ENCODE results near the gene MIDN.

Gene MIDN

DNA sequence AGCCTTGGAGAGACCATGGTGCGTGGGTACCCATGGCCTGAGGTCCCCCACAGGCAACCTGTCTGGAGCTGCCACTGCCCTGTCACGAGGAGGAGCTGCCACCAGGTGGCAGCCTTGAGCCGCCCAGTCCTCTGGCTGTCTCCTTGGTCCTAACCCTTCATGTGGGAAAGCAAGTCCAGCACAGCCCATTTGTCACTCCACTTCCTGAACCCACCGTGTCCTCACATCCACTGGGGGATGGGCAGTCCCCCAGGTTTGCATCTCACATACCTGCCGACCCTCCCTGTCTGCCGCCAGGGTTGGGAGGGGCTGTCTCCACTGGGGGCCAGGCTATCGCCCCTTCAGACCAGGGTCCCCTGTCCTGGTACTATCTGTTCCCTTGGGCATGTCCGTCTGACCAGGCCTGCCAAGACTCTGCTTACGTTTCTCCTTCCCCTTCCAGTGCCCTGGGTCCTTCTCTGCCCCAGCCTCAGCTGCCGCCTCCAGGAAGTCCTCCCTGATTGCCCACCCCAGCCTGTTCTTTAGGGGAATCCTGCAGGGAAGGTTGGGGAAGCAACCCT lies 31.5 kb downstream of the MIDN start (continued):
- no peak for TF ChIP-seq ZNF777 (tag by site-specific recombination; IDR thresholded peaks at IDR 0.05; ENCODE audit: borderline replicate concordance)
- TF ChIP-seq ZNF670 (tag by site-specific recombination; IDR thresholded peaks at IDR 0.05; ENCODE audit: low read depth), result no peak
- no peak for TF ChIP-seq OVOL3 (tag by site-specific recombination; IDR thresholded peaks at IDR 0.05)
- TF ChIP-seq, protein P1, sequence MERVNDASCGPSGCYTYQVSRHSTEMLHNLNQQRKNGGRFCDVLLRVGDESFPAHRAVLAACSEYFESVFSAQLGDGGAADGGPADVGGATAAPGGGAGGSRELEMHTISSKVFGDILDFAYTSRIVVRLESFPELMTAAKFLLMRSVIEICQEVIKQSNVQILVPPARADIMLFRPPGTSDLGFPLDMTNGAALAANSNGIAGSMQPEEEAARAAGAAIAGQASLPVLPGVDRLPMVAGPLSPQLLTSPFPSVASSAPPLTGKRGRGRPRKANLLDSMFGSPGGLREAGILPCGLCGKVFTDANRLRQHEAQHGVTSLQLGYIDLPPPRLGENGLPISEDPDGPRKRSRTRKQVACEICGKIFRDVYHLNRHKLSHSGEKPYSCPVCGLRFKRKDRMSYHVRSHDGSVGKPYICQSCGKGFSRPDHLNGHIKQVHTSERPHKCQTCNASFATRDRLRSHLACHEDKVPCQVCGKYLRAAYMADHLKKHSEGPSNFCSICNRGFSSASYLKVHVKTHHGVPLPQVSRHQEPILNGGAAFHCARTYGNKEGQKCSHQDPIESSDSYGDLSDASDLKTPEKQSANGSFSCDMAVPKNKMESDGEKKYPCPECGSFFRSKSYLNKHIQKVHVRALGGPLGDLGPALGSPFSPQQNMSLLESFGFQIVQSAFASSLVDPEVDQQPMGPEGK (tag by site-specific recombination; IDR thresholded peaks at IDR 0.05), result peak; percentile 45; the same call in 1 of the 2 replicates
- peak; percentile 51 for TF ChIP-seq ZNF629 (tag by site-specific recombination; IDR thresholded peaks at IDR 0.05)
- TF ChIP-seq ZFHX2 (tag by site-specific recombination; conservative IDR thresholded peaks at IDR 0.05), result no peak
- no peak for TF ChIP-seq ZNF169 (tag by site-specific recombination; IDR thresholded peaks at IDR 0.05)
- no peak for TF ChIP-seq ZNF791 (tag by site-specific recombination; IDR thresholded peaks at IDR 0.05)
- TF ChIP-seq ZNF626 (tag by site-specific recombination; IDR thresholded peaks at IDR 0.05), result no peak
- no peak for TF ChIP-seq KLF9 (tag by site-specific recombination; IDR thresholded peaks at IDR 0.05; ENCODE audit: low read depth)
- no peak for TF ChIP-seq KLF16 (tag by site-specific recombination; IDR thresholded peaks at IDR 0.05)
- no peak for TF ChIP-seq ZNF146 (tag by site-specific recombination; IDR thresholded peaks at IDR 0.05)

DNA sequence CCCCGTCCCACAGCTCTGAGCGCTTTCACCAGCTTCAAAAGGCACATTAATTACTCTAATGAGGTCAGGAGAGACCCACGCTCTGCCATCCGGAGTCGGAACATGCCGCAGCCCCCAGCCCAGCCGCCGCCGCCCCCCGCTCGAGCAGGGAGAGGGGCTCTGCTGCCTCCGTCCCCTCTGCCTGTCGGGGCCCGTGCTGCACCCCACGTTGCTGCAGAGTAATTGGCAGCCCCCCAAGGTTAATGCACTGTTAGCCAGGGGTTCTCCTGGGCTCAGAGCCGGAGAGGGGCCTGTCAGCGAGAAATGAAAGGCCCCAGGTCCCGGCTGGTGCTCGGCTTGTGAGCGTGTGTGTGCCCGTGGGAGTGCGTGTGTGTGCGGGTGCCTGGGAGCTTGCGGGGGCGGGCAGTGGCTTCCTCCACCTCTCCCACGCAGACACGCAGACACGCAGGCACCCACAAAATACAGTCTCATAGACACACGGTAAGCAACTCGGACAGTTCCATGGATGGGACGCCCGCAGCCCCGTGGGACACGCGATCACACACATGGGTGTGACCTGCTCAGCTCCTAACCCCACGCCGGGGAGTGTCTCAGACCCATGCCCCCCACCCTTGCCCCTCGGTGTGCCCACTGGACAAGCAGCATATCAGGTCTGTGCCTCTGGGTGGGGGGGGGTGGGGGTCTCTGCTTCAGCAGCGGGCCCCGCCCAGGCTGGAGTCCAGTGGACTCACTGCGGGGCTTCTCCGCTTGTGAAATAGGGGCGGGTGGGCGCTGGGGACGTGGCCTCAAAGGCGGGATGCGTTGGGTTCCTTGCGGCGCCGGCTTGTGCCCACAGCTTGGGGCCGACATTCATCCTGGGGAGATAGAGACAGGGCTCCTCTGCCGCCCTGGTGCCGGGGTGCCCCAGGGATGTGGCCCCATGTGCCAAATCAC lies 32.5 kb downstream of the MIDN start:
- Histone ChIP-seq H3K4me1 (ENCODE audit: control insufficient read depth, insufficient read depth, low read length) (peaks cover 3% of the 10 kb centered on the region), H3K4me3 (ENCODE audit: low read depth, low read length) (no peak overlapping the region), H3K27ac (ENCODE audit: extremely low read depth, low read depth, low read length) (no peak overlapping the region), H3K9me3 (ENCODE audit: control insufficient read depth, insufficient read depth, low read depth, low read length) (no peaks in the 10 kb centered on the region), H3K36me3 (ENCODE audit: control insufficient read depth in 2 of 2, insufficient read depth in 1 of 2, low read length in 2 of 2) (peaks cover 0 to 36% of the 10 kb centered on the region in 2 experiments; a peak in 1 of 3 replicates)
- TF ChIP-seq ZNF211 (tag by site-specific recombination; IDR thresholded peaks at IDR 0.05; ENCODE audit: low read depth), result no peak
- no peak for TF ChIP-seq SP7 (tag by site-specific recombination; IDR thresholded peaks at IDR 0.05)
- peak; percentile 85 for TF ChIP-seq ZFHX2 (tag by site-specific recombination; conservative IDR thresholded peaks at IDR 0.05)
- no peak for TF ChIP-seq ZNF558 (tag by site-specific recombination; IDR thresholded peaks at IDR 0.05)
- TF ChIP-seq EGR2 (tag by site-specific recombination; IDR thresholded peaks at IDR 0.05; ENCODE audit: low read depth), result peak; percentile 84
- ChIA-PET POLR2A (interaction anchor here (2.8 kb wide), 1 partner anchor 12 kb away, joined by 26 read pairs; the partner anchor contains the start of gene CIRBP), CTCF (interaction anchor here (0.6 to 4.4 kb wide), 8 partner anchors 15 to 526 kb away, joined by 3 to 28 read pairs (median 4); no protein-coding TSS in a partner anchor)

DNA sequence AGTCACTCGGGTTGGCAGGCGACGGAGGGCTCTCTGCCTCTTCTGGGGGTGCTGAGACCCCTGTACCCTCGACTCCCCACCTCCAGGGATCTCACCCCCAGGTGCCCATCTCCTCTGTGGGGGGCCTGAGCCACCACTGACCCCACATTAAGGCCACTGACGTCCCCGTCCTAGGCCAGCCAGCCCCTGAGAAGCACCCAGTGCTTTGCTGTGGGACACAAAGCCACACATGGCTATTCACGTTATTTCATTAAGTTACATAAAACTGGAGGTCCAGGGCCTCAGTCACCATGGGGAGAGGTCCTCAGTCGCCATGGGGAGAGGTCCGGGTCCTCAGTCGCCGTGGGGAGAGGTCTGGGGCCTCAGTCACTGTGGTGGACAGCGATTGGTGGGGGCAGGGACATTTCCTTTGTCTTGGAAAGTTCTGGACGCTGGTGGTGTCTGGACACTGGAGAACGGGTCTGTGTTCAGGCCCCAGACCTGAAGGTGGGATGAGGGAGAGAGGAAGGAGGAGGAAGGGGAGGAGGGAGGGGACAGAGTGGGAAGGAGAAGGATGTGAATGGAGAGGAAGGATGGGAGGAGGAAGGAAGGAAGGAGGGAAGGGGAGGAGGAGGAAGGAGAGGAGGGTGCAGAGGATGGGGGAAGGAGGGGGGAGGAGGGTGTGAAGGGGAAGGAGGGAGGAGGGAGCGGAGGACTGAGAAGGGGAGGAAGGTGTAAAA lies 33.3 kb downstream of the MIDN start:
- peaks cover 4% of the 10 kb centered on the region for H3K4me1 ChIP-seq (ENCODE audit: control insufficient read depth, insufficient read depth, low read length)
- no peaks in the 10 kb centered on the region for H3K9me3 ChIP-seq (ENCODE audit: control insufficient read depth, insufficient read depth, low read depth, low read length)
- CTCF ChIA-PET, result interaction anchor here (0.7 kb wide), 1 partner anchor 525 kb away, joined by 3 read pairs; no protein-coding TSS in a partner anchor
- no peak overlapping the region for H3K4me3 ChIP-seq (ENCODE audit: low read depth, low read length)
- POLR2A ChIA-PET, result interaction anchor here (3.3 kb wide), 1 partner anchor 12 kb away, joined by 25 read pairs; the partner anchor contains the start of gene CIRBP
- H3K27ac ChIP-seq (ENCODE audit: extremely low read depth, low read depth, low read length), result no peak overlapping the region
- peaks cover 0 to 34% of the 10 kb centered on the region in 2 experiments; a peak in 1 of 3 replicates for H3K36me3 ChIP-seq (ENCODE audit: control insufficient read depth in 2 of 2, insufficient read depth in 1 of 2, low read length in 2 of 2)
- TF ChIP-seq ZNF366 (tag by site-specific recombination; conservative IDR thresholded peaks at IDR 0.05), result peak; percentile 60
- TF ChIP-seq ZFHX2 (tag by site-specific recombination; conservative IDR thresholded peaks at IDR 0.05), result peak; percentile 45; the same call in 1 of the 2 replicates
- TF ChIP-seq, protein P2, sequence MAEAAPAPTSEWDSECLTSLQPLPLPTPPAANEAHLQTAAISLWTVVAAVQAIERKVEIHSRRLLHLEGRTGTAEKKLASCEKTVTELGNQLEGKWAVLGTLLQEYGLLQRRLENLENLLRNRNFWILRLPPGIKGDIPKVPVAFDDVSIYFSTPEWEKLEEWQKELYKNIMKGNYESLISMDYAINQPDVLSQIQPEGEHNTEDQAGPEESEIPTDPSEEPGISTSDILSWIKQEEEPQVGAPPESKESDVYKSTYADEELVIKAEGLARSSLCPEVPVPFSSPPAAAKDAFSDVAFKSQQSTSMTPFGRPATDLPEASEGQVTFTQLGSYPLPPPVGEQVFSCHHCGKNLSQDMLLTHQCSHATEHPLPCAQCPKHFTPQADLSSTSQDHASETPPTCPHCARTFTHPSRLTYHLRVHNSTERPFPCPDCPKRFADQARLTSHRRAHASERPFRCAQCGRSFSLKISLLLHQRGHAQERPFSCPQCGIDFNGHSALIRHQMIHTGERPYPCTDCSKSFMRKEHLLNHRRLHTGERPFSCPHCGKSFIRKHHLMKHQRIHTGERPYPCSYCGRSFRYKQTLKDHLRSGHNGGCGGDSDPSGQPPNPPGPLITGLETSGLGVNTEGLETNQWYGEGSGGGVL (tag by site-specific recombination; IDR thresholded peaks at IDR 0.05), result peak; percentile 38
- peak; percentile 80; the same call in 1 of the 2 replicates for TF ChIP-seq EGR2 (tag by site-specific recombination; IDR thresholded peaks at IDR 0.05; ENCODE audit: low read depth)
- TF ChIP-seq SP3 (tag by site-specific recombination; IDR thresholded peaks at IDR 0.05), result peak; percentile 37; the same call in 1 of the 2 replicates
- TF ChIP-seq, protein P3, sequence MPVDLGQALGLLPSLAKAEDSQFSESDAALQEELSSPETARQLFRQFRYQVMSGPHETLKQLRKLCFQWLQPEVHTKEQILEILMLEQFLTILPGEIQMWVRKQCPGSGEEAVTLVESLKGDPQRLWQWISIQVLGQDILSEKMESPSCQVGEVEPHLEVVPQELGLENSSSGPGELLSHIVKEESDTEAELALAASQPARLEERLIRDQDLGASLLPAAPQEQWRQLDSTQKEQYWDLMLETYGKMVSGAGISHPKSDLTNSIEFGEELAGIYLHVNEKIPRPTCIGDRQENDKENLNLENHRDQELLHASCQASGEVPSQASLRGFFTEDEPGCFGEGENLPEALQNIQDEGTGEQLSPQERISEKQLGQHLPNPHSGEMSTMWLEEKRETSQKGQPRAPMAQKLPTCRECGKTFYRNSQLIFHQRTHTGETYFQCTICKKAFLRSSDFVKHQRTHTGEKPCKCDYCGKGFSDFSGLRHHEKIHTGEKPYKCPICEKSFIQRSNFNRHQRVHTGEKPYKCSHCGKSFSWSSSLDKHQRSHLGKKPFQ (tag by site-specific recombination; IDR thresholded peaks at IDR 0.05), result 0 out of 2 replicates have a peak, but pooled peaks have one; percentile 42
- TF ChIP-seq WT1 (tag by site-specific recombination; IDR thresholded peaks at IDR 0.05), result peak; percentile 35; the same call in 1 of the 2 replicates
- TF ChIP-seq, protein P4, sequence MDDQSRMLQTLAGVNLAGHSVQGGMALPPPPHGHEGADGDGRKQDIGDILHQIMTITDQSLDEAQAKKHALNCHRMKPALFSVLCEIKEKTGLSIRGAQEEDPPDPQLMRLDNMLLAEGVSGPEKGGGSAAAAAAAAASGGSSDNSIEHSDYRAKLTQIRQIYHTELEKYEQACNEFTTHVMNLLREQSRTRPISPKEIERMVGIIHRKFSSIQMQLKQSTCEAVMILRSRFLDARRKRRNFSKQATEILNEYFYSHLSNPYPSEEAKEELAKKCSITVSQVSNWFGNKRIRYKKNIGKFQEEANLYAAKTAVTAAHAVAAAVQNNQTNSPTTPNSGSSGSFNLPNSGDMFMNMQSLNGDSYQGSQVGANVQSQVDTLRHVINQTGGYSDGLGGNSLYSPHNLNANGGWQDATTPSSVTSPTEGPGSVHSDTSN (CRISPR knock-in tag; IDR thresholded peaks at IDR 0.05), result no peak
- no peak for TF ChIP-seq BCL11B (tag by site-specific recombination; IDR thresholded peaks at IDR 0.05; ENCODE audit: low read depth)
